Activated B cell treated with CpG ODN at 0.5 μM for 24 hours (primary cell): ENCODE measurements around the gene CR1. TPM values are rescaled to one million over a fixed set of nuclear protein-coding genes. Genes with fewer than 3 reads are reported as not detected.
"Not testable (repeated sequence)": the region's sequence is repeated elsewhere in the genome, so short reads cannot be mapped to it uniquely, and the experiment has no call there.

Source experiments
- ATAC-seq: fragments of 200-7000 bp; cut with Tn5 transposase; one replicate; pipeline ENCODE4 v1.10.0; 2021; ENCODE audit warnings: low read depth, mild to moderate bottlenecking, moderate library complexity
- CTCF ChIA-PET: fragments of 350-600 bp; sonication (Branson Sonifier 250); formaldehyde crosslinking; loops from one replicate; lab custom pipeline; 2021; ENCODE audit warnings: antibody characterized with exemption; lab: Charles Lee
- POLR2A ChIA-PET: fragments of 350-600 bp; sonication (Branson Sonifier 250); formaldehyde crosslinking; loops from one replicate; lab custom pipeline; 2021; ENCODE audit warnings: antibody characterized with exemption; lab: Charles Lee
- DNase-seq: peaks from one replicate; pipeline ENCODE4 v3.0.0; 2022
- H3K27ac Mint-ChIP-seq: one replicate; pipeline ENCODE4 v1.8.0; 2020; ENCODE audit warnings: mixed read lengths
- H3K27me3 Mint-ChIP-seq: one replicate; pipeline ENCODE4 v1.8.0; 2021; ENCODE audit warnings: mixed read lengths
- H3K36me3 Mint-ChIP-seq: one replicate; pipeline ENCODE4 v1.8.0; 2021; ENCODE audit warnings: low read depth, mixed read lengths
- H3K4me1 Mint-ChIP-seq: one replicate; pipeline ENCODE4 v1.8.0; 2021; ENCODE audit warnings: mixed read lengths
- H3K4me3 Mint-ChIP-seq: one replicate; pipeline ENCODE4 v1.8.0; 2020; ENCODE audit warnings: mild to moderate bottlenecking, mixed read lengths
- H3K9me3 Mint-ChIP-seq: one replicate; pipeline ENCODE4 v1.8.0; 2020; ENCODE audit warnings: mixed read lengths
- CTCF ChIP-seq: fragments of 200-600 bp; IDR thresholded peaks from one replicate; pipeline ENCODE4 v1.8.0; 2022; ENCODE audit warnings: antibody characterized with exemption, mild to moderate bottlenecking
- intact Hi-C: fragments of 100-400 bp; cut with micrococcal nuclease; formaldehyde crosslinking; loops from one replicate; pipeline ENCODE4 v1.15.1; 2024
- total RNA-seq: library from RNA; stranded (reverse); gene quantifications from 2 replicates; pipeline ENCODE4 v1.2.3, GENCODE V29; 2022

CR1 gene
- total RNA-seq, 1 donor from 2014 or later: 13.9 TPM

GRCh38 chr1:207673399-207673798, 177.4 kb downstream of the CR1 start:
- intact Hi-C loops: loop anchor here (2.0 kb wide), 1 partner anchor 53 kb away; no protein-coding TSS in a partner anchor
- no peak for ATAC-seq
- Mint-ChIP-seq H3K4me1 (peaks cover 20% of the 10 kb centered on the region), H3K36me3 (no peaks in the 10 kb centered on the region), H3K27ac (no peak overlapping the region), H3K9me3 (no peaks in the 10 kb centered on the region), H3K4me3 (no peak overlapping the region), H3K27me3 (peaks cover 20% of the 10 kb centered on the region)
- TF ChIP-seq CTCF: no peak
- POLR2A ChIA-PET: no interaction called here
- CTCF ChIA-PET: no interaction called here
- DNase-seq: no peak

- Mint-ChIP-seq H3K27ac (no peak overlapping the region), H3K36me3 (no peaks in the 10 kb centered on the region), H3K27me3 (peaks cover 8% of the 10 kb centered on the region), H3K4me1 (peaks cover 5% of the 10 kb centered on the region), H3K9me3 (no peaks in the 10 kb centered on the region), H3K4me3 (no peak overlapping the region)
- ATAC-seq (no peak), DNase-seq (no peak)
- POLR2A ChIA-PET: no interaction called here
- intact Hi-C loops: no loop called here
- TF ChIP-seq CTCF: no peak
- CTCF ChIA-PET: interaction anchor here (0.9 kb wide), 1 partner anchor 97 kb away, joined by 4 read pairs; no protein-coding TSS in a partner anchor
These were observed 180.2 kb downstream of the CR1 start for GRCh38 chr1:207676153-207676552.

GRCh38 chr1:207680590-207681388, 184.8 kb downstream of the CR1 start:
- H3K27ac Mint-ChIP-seq, H3K36me3 Mint-ChIP-seq, DNase-seq, POLR2A ChIA-PET, H3K9me3 Mint-ChIP-seq, intact Hi-C loops, H3K27me3 Mint-ChIP-seq, CTCF ChIA-PET, ATAC-seq, H3K4me3 Mint-ChIP-seq, H3K4me1 Mint-ChIP-seq: not testable (repeated sequence)

GRCh38 chr1:207682872-207683434, 187.0 kb downstream of the CR1 start:
- CTCF ChIA-PET, ATAC-seq: not testable (repeated sequence)

GRCh38 chr1:207690551-207690950, 194.6 kb downstream of the CR1 start:
- DNase-seq, intact Hi-C loops, H3K4me3 Mint-ChIP-seq: not testable (repeated sequence)

More at GRCh38 chr1:207682872-207683434, 187.0 kb downstream of the CR1 start:
- DNase-seq, H3K27ac Mint-ChIP-seq, intact Hi-C loops, H3K27me3 Mint-ChIP-seq, H3K4me1 Mint-ChIP-seq, H3K36me3 Mint-ChIP-seq, POLR2A ChIA-PET, H3K4me3 Mint-ChIP-seq, H3K9me3 Mint-ChIP-seq: not testable (repeated sequence)

GRCh38 chr1:207691010-207691409, 195.1 kb downstream of the CR1 start:
- H3K27ac Mint-ChIP-seq: no peak overlapping the region
- no peaks in the 10 kb centered on the region for H3K9me3 Mint-ChIP-seq
- no peaks in the 10 kb centered on the region for H3K36me3 Mint-ChIP-seq
- POLR2A ChIA-PET: no interaction called here
- H3K4me1 Mint-ChIP-seq: no peaks in the 10 kb centered on the region
- CTCF ChIA-PET: no interaction called here
- H3K4me3 Mint-ChIP-seq: no peak overlapping the region
- DNase-seq (no peak), ATAC-seq (no peak)
- intact Hi-C loops: no loop called here
- TF ChIP-seq CTCF: no peak
- H3K27me3 Mint-ChIP-seq: peaks cover 10% of the 10 kb centered on the region

More at GRCh38 chr1:207690551-207690950, 194.6 kb downstream of the CR1 start:
- H3K27ac Mint-ChIP-seq, ATAC-seq, H3K4me1 Mint-ChIP-seq, H3K9me3 Mint-ChIP-seq, POLR2A ChIA-PET, H3K27me3 Mint-ChIP-seq, H3K36me3 Mint-ChIP-seq, CTCF ChIA-PET: not testable (repeated sequence)

Other genes starting within 250 kb of the CR1 start
- 90.9 and 91.1 TPM in 2 replicates for gene CD55, start 174.5 kb upstream of the CR1 start, total RNA-seq
- gene CR2, start 41.8 kb upstream of the CR1 start, total RNA-seq: 30.7 and 34.1 TPM in 2 replicates
- 0.60 and 0.73 TPM in 2 replicates for gene CR1L, start 149.0 kb downstream of the CR1 start, total RNA-seq